ENCODE measurements around the gene SLCO2A1. TPM values are rescaled to one million over a fixed set of nuclear protein-coding genes. Genes with fewer than 3 reads are reported as not detected.

The SLCO2A1 gene
- polyA plus RNA-seq, 3 donors = 16.9 to 24.6 (median 17.6) TPM

DNA sequence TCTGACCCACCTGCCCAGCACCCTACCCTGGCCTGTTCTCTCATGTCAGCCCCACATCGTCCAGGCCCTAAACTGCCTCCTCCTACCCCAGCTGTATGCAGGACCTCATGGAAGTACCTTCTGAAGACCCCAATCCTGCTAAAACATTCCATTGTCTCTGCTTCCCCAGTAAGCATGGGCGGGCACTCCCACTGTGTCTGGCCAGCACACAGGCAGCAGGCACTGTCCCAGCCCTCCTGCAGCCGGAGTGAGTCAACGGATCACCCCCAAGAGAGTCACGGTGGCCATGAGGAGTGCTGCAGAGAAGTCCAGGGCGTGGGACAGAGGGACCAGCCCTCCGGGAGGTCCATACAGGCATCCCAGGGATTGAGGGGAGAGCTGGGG lies 36.4 kb upstream of the SLCO2A1 start:
- DNase-seq (ENCODE audit: extremely low read depth in 1 of 11, low read depth in 9 of 11, low spot score in 4 of 11) = no peak

DNA sequence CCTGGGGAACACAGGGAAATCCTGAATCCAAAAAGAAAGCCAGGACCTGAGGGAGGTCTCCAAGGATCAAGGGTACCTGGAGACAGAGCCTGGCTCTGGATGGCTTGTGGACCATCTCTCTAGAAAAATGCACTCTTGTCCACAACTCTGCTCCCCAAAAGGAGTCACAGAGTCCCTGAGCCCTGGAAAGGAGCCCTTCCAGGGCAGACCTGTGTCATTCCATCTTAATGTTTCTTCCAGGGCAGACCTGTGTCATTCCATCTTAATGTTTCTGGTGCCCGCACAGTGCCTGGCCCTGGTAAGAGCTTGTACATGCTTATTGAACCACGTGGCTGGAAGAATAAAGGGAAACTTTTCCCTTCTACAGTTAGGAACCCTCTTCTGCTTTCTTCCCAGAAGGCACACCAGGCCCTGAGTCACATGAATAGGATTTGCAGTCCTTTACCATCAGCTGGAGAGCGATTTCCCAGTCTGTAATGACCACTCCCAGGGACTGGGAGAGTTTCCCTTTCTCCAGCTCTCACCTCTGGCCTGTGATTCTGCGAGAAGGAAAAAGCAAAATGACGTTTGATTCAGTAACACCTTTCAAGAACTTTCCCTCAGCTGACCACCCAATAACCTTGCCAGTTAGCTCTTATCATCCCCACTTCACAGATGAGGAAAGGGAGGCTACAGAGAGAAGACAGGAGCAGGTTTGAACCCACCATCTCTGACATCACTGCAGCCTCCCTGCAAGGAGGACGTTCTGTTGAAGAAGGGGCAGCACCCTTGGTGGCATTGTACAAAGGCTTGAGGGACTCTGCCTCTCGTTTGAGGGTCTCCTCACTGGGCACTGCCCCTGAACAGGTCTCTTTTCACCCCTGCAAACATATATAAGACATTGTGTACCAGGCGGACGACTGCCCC lies 35.8 kb upstream of the SLCO2A1 start:
- DNase-seq (ENCODE audit: extremely low read depth in 1 of 11, low read depth in 9 of 11, low spot score in 4 of 11) = no peak

DNA sequence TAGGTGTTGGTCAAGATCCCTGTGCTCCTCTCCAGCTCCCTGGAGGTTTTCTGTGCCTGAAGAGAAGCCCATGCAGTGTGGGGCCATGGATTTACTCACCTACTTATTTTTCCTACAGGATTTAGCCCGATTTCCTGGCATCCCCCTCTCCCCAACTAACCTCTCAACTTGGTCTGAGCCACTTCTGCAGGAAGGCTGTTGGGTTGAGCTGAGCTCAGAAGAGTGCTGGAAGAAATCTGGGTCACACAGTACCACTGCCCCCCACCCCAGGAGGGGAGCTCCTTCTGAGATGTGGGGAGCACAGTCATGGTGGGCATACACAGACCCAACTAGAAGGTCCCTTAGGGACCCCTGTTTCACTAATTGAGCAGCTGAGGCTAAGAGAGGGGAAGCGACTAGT lies 34.4 kb upstream of the SLCO2A1 start:
- no peak for DNase-seq (ENCODE audit: extremely low read depth in 1 of 11, low read depth in 9 of 11, low spot score in 4 of 11)

DNA sequence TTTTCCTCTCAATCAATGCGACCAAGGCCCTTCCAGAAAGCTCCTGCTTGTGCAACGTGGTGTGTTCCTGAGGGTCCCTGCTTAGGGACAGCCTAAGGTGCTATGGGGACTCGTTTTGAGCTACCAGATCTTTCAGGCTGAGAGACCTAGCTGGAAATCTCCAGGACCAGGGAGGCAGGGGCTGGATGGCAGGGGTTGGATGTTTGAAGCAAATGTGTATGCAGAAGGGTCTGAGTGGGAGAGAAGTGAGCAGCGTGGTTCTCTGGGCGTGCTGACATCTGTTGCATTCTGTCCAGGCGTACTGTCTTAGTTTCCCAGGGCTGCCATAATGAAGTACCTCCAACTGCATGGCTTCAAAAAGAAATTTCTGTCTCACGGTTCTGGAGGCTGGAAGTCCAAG lies 31.7 kb upstream of the SLCO2A1 start:
- no peak for DNase-seq (ENCODE audit: extremely low read depth in 1 of 11, low read depth in 9 of 11, low spot score in 4 of 11)

DNA sequence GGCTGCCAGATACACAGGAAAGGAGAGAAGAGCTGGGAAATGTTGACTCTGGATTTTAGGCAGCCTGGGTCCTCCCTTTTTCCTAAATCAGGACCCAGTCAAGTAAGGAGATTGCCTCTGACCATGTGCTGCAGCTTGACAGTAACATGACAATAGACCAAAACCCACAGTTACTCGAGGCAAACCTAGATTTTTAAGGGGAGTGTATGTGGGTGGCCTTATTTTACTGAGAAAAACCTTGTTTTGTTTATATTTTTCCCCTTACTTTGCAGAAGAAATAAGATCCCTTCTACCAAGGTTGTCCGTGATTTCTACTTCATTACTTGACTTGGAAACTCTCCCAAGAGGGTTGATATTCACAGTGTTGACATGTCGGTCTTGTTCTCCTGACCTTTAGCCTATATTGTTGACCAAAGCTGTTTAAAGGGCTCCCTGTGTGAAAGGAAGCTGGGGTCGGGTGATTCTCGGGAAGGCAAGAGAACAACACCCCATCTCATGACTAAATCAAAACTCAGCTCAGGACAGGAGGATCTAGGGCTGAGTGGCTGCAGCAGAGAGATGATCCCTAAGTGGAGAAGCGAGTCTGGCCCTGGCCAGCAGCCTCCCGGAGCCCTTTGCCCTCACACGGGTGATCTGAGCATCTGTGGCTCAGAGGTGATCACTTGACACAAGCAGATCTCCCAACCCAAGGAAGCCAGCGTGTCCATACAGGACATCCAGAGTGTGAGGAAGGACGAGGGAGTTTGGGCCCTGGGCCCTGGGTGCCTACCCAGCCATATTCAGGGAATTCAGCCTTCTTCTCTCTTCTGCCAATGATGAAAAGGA lies 31.0 kb upstream of the SLCO2A1 start:
- DNase-seq (ENCODE audit: extremely low read depth in 1 of 11, low read depth in 9 of 11, low spot score in 4 of 11) = no peak

DNA sequence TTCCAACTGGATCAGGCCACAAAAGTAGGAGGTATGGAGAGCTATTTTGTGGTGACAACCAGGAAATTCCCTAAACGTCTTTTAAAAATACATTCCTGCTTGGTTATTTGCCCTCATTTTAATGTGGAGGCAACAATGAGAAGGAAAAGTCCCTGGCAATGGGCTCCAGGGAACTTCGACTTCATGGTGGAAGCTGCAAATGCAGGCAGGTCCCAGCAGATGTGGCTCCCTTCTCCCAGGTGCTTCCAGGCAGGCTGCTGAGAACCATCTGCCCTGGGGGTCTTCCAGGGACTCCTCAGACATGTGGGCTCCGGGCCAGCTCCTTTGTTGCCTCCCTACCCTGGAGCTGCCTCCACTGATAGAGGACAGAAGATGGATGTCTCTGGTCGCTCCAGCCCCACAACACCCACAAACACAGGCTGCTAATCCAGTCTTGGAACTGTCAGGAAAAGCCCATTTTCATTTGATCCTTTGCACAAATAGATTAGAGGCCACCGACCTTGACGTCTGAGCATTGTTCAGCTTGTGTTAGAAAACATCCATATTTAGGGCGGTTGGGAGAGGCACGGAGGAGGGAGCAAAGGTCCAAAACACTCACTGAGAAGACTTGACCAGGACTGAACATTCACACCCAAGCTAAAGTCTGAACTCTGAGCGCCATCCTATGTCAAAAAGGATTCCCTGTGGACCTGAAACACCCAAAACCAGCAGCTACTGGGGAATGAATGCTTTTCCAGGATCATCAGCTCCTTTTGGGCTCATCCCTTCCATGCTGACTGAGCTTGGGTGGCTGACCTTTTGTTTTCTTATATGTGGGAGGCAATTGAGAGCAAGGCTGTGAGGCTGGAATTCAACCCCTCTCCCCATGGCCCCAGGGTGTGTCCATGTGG lies 30.2 kb upstream of the SLCO2A1 start:
- DNase-seq (ENCODE audit: extremely low read depth in 1 of 11, low read depth in 9 of 11, low spot score in 4 of 11) = no peak

DNA sequence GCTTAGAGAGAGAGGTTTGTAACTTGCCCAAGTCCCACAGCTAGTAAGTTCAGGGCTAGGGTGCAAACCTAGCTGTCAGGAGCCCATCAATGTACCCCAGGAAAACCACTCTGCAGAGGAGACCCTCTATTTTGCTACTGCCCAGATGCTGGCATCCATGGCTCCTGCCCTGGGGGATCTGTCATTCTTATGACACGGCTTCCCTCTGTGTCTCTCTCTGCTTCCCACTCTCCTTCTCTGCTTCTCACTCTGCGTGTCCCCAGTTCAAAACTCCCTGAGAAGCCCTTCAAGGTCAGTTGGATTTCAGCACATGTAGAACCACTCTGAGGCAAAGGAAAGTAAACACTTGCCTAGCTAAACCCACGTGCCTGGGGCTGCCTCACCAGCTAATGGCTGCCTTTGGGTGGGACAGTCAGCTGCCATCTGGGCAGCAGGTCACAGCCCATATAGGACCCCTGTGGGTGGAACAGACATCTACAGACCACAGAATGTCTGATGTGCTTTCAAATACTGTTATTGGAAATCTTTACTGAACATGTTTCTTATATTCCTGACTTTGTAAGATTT lies 29.4 kb upstream of the SLCO2A1 start:
- no peak for DNase-seq (ENCODE audit: extremely low read depth in 1 of 11, low read depth in 9 of 11, low spot score in 4 of 11)

DNA sequence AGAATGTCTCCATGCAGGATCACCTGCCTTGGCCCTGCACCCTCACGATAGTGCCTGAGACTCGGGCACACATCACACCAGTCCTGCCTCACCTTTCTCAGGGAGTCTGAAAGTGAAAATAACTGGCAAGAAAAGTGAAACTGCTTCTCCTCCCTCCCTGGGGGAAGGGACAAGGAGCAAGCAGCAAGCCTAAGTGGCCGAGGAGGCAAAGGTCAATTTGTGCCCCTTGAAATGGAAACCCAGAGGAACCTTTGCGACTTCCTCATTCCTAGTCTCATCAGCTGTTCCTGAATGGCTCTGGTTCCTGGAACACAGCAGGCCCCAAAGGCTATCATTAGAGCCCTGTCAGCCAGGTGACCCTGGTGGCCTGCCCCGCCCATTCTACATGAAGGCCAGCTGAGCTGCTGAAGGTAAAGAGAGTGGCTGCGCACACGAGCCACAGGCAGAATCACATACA lies 28.0 kb upstream of the SLCO2A1 start:
- peak in 1 of 11 donors; percentile 40 for DNase-seq (ENCODE audit: extremely low read depth in 1 of 11, low read depth in 9 of 11, low spot score in 4 of 11)

DNA sequence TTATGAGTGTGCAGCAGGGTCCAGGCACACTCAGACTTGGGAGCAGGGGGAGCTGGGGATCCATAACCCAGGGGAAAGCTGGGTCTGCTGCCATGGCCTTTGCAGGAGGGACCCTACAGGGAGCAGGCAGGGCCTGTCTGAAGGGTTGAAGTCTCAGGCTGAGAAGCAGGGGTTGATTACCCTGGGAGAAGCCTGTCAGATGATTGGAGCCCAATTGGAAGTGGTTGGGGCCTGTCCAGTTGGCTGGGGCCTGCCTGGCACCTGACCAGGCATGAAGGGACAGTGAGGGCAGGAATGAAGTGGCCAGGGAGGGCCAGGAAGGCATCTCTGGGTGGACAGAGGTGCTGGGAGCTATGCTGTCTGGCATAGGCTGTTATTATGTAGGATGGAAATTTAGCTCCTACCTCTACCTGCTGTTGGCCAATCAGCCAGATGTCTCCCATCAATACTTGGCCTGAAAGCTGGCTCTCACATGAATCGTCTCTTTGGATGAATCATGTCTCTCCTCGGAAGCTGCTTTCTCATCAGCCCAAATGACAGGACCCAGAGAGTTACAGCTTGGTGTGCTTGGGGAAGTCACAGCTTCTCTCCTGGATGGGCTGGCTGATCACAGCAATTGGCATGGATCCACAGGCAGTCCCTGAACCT lies 27.4 kb upstream of the SLCO2A1 start:
- no peak for DNase-seq (ENCODE audit: extremely low read depth in 1 of 11, low read depth in 9 of 11, low spot score in 4 of 11)

DNA sequence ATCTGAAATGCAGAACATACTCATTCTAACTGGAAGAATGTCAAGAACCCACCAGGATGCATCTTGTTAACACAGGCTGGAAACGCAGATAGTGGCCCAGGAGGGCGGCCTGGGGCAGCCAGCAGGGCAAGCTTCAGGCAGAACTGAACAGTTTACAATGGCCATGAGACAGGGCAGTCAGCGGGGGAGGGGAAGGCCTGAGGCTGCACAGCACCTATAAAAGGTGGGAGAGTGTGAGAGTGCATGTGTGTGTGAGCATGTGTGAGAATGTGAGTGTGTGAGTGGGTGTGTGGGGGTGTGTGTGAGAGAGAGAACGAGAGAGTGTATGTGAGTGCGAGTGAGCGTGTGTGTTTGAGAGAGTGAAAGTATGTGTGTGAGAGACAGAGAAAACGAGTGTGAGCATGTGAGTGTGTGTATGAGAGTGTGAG lies 26.8 kb upstream of the SLCO2A1 start:
- no peak for DNase-seq (ENCODE audit: extremely low read depth in 1 of 11, low read depth in 9 of 11, low spot score in 4 of 11)

DNA sequence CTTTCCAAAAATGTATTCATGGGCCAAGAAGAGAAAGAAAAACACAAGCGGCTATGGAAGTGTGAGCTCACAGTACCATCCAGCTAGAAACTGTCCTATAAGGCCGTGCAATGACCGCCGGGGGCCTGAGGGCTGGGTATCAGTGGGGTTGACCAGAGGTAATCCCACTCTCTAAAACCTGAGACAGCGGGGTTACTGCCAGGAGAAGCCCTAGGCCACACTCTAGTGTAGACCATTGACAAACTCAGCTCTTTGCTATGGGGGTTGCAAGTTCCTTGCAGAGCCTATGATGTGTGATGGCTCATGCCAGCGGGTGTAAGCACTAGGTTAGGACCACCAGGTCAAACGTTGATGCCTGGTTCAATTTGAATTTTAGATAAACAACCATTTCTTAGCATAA lies 25.9 kb upstream of the SLCO2A1 start:
- DNase-seq (ENCODE audit: extremely low read depth in 1 of 11, low read depth in 9 of 11, low spot score in 4 of 11) = no peak

DNA sequence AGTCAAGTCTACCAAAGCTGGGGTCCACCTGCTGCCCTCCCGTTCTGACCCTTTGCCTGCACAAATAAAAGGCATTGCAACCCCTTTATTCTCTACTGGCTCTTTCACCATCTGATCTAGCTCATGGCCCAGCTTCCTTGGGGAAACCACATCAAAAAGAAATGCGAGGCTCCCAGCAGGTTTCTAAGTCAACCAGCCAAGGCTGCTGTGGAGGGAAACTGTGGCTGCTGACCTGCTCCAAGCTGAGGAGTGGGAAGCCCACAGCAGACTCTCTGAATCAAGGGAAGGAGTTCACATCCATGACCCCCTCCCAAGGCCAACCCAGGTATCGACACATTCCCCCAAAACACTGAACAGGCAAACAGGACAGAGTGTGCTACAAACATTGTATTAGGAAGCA lies 25.2 kb upstream of the SLCO2A1 start:
- no peak for DNase-seq (ENCODE audit: extremely low read depth in 1 of 11, low read depth in 9 of 11, low spot score in 4 of 11)

DNA sequence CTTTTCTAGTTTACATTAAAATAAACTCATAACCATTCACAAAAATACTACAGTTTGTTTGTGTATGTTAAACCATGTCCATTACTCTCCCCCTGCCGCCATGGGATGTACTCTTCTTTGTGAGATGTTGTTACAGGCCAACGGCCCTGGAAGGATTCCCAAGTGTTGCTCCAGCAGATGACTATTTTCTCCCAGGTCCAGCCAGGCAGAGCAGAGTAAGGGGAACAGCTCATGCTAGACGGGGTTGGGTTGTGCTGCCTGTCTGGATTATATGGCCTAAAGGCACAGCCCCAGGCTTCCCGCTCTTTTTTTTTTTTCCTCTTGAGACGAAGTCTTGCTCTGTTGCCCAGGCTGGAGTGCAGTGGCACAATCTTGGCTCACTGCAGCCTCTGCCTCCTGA lies 24.5 kb upstream of the SLCO2A1 start:
- DNase-seq (ENCODE audit: extremely low read depth in 1 of 11, low read depth in 9 of 11, low spot score in 4 of 11) = no peak

DNA sequence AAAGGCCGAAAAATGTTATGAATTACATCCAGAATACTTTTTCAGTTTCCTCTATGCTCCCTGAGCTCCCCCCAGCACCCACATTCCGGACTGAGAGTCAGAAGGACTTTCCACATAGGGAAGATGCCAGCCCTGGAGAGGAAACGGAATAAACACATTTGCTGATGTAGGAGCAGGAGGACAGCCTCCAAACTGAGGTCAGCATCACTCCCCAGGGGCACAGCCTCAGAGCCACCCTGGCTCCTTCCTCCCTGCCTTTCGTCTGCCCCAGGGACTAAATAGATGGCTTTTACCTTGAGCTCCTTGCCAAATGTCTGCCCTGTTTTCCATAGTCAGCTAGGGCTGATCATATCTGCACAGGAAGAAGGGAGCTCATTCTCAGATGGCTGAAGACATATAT lies 22.6 kb upstream of the SLCO2A1 start:
- DNase-seq (ENCODE audit: extremely low read depth in 1 of 11, low read depth in 9 of 11, low spot score in 4 of 11) = no peak

DNA sequence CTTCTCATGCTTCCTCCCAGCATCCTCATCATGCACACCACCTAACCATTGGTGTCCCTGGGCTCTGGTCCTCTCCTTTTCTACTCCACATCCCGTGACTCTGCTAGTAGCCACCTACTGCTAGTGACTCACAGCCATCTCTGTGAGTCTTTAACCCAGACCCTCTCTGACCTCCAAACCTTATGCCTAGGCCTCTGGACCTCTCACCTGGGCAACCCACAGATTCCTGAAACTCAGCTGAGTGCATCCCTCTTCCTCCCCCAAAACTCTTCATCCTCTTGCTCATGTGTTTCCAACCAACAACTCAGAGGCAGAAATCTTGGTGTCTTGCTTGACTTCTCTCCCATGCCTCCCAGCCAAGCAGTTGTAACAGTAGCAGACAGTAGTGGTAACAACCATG lies 20.0 kb upstream of the SLCO2A1 start:
- DNase-seq (ENCODE audit: extremely low read depth in 1 of 11, low read depth in 9 of 11, low spot score in 4 of 11) = no peak

DNA sequence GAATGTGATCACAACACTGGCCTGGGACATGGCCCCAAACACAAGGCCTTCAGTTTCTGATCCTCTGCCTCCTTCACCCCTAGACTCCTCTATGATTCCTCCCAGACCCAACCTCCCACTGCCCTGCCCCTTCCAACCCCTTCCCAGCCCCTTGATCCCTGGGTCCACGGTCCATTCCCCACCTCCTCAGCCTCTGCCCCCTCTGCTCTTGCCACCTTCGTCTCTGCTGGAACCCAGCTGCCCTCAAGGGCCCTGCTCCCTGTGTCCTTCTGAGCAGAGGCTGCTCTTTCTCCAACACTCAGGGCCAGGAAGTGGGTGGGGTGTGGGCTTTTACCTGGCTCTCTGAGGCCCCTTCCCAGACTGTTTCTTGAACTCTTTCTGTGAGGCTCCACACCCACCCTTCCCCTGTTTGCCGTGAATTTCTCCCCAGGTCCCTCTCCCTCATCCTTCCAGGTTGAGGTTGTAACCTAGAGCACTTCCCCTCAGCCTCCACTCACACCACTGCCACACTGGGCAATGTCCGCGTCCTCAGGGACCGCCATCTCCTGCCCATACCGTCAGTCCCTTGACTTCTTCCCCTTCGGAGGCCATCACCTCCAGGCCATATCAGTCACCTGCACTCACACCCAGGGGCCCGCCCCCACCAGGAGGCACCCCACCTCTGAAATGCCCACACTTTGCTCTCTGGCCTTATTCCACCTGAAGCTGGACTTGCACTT lies 18.7 kb upstream of the SLCO2A1 start:
- no peak for DNase-seq (ENCODE audit: extremely low read depth in 1 of 11, low read depth in 9 of 11, low spot score in 4 of 11)

DNA sequence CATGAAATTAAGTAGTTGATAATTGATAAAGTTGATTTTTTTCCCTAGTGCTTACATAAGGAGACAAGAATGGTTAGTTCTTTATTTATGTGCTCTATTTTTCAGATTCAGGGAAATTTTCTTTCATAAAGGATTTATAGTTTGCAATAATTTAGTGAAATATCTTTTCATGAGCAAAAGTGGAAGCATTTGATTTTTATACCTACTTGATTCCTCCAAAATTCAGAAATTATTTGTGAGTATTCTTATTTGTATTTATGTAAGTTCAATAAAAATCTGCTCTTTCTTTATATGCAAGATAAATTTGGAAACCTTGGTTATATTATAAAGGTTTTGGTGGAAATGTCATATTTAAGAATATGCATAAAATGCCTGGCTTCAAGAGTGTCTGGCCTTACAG lies 14.7 kb upstream of the SLCO2A1 start:
- no peak for DNase-seq (ENCODE audit: extremely low read depth in 1 of 11, low read depth in 9 of 11, low spot score in 4 of 11)

DNA sequence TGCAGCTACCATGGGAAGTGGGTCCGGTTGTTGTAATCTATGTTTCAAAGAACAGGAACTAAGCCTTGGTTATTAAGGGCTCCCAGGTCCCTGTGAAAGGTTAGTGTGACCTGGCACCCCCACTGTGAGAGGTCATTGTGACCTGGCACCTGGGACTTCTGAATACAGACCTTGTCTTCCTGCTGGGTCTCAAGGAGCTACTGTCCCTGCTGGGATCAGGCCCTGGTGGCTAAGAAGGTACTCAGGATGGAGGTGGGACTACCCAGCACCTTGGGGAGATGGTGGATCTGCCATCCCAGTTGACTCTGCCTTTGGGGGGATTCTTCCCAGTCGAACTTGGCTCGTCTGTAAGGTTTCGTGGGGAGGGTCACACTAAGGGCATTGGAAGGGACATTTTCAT lies 10.3 kb upstream of the SLCO2A1 start:
- no peak for DNase-seq (ENCODE audit: extremely low read depth in 1 of 11, low read depth in 9 of 11, low spot score in 4 of 11)
